ENCODE measurements around the gene SFSWAP. TPM values are rescaled to one million over a fixed set of nuclear protein-coding genes. Genes with fewer than 3 reads are reported as not detected.

The SFSWAP gene
- total RNA-seq, 1 experiment from 2014 or later: 48.1 TPM

DNA sequence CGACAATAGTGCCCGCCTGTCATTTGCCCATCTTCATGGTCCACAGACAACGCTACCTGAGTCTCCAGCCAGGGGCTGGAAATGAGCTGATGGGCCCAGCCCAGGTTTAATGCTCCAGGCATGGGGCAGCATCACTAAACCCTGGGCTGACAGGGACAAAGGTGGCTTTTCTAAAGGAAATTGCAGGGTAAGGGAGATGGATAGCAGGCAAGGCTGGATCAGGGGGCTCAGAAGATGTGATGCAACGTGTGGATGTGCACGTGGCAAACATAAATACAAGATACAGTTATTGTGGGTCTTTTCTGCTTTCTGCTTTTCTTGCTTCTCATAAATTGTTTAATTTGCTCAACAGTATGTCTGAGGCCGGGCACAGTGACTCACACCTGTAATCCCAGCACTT is 113.6 kb downstream of the SFSWAP start:
- no peaks in the 10 kb centered on the region for H3K9me3 ChIP-seq (ENCODE audit: control insufficient read depth, low read depth, low read length)
- no peak overlapping the region for H3K27ac Mint-ChIP-seq
- H3K36me3 Mint-ChIP-seq (ENCODE audit: insufficient read depth in 1 of 3, low read depth in 3 of 3): no peaks in the 10 kb centered on the region; a peak in 1 of 7 replicates
- H2BK5ac ChIP-seq (ENCODE audit: insufficient read length, low read length): no peak overlapping the region
- H3K27me3 Mint-ChIP-seq (ENCODE audit: low read depth): peaks cover 30% of the 10 kb centered on the region
- H2BK120ac ChIP-seq (ENCODE audit: low read depth, low read length, poor library complexity, severe bottlenecking): no peak overlapping the region
- no peak overlapping the region for H3T11ph ChIP-seq (ENCODE audit: low read length)
- no peak overlapping the region for H3K4me3 Mint-ChIP-seq
- no CpG with 5 or more reads among the region's 6 CpGs for WGBS (ENCODE audit: extremely low coverage, insufficient read length, low lambda C conversion rate)
- H3K18ac ChIP-seq (ENCODE audit: insufficient read length, low read depth, low read length): no peak overlapping the region
- H3K23ac ChIP-seq (ENCODE audit: insufficient read length, low read depth, low read length): no peak overlapping the region
- H3K4ac ChIP-seq (ENCODE audit: low read depth, low read length): no peak overlapping the region
- H4K20me1 ChIP-seq (ENCODE audit: control insufficient read depth, insufficient read depth, insufficient read length): no peaks in the 10 kb centered on the region
- H4K91ac ChIP-seq (ENCODE audit: insufficient read length, low read depth, low read length): no peak overlapping the region
- no peak overlapping the region for H2BK12ac ChIP-seq (ENCODE audit: insufficient read length, low read depth, low read length)
- H3K23me2 ChIP-seq (ENCODE audit: insufficient read length, low read depth, low read length, poor library complexity, severe bottlenecking): peaks cover 6% of the 10 kb centered on the region
- H2BK15ac ChIP-seq (ENCODE audit: low read depth, low read length): no peak overlapping the region
- H2BK20ac ChIP-seq (ENCODE audit: low read depth, low read length, poor library complexity, severe bottlenecking): no peak overlapping the region
- no peak overlapping the region for H2AK5ac ChIP-seq (ENCODE audit: insufficient read length, low read length)
- no peak overlapping the region for H3K4me2 ChIP-seq (ENCODE audit: insufficient read depth, insufficient read length, low read length)
- no peak overlapping the region for H4K5ac ChIP-seq (ENCODE audit: insufficient read length, low read depth, low read length)
- no peaks in the 10 kb centered on the region; the same call in 1 of the 2 replicates for H3K27me3 ChIP-seq (ENCODE audit: insufficient read depth, low read length)
- peaks cover under 1 to 5% of the 10 kb centered on the region in 2 experiments; a peak in 2 of 4 replicates for H3K4me1 Mint-ChIP-seq
- no peaks in the 10 kb centered on the region for H3K9me3 Mint-ChIP-seq
- H3K79me2 ChIP-seq (ENCODE audit: insufficient read depth, low read length): no peaks in the 10 kb centered on the region; the same call in 1 of the 2 replicates
- H3K56ac ChIP-seq (ENCODE audit: insufficient read length, low read depth, low read length): no peak overlapping the region
- H3K4me1 ChIP-seq (ENCODE audit: insufficient read depth, low read length): no peaks in the 10 kb centered on the region
- no peak overlapping the region for H3K14ac ChIP-seq (ENCODE audit: insufficient read depth, low read length)
- no peak for DNase-seq
- H3K9ac ChIP-seq (ENCODE audit: extremely low read depth, insufficient read length, low read length): no peak overlapping the region
- no peak overlapping the region for H3K27ac ChIP-seq (ENCODE audit: insufficient read length, low read depth, low read length)
- H4K8ac ChIP-seq (replicated peaks; ENCODE audit: insufficient read length, low read depth, low read length): no peak overlapping the region
- TF ChIP-seq CTCF (conservative IDR thresholded peaks at IDR 0.05): no peak
- H2AFZ ChIP-seq (ENCODE audit: low read length): no peak overlapping the region
- no peaks in the 10 kb centered on the region for H3K79me1 ChIP-seq (ENCODE audit: insufficient read depth, low read depth, low read length, poor library complexity, severe bottlenecking)

Data from H9 (cell line).